GM10266 (cell line): Measurements from ENCODE around the gene NRXN3.

Experiments used
- DNase-seq: peaks from one replicate; pipeline ENCODE4 v3.0.0; 2012; ENCODE audit errors: extremely low spot score
- TF ChIP-seq, protein P1 (sequence below): IDR thresholded peaks from 2 replicates; pipeline ENCODE4 v1.5.1; 2012; ENCODE audit warnings: mild to moderate bottlenecking, low read depth; ENCODE audit not compliant: control insufficient read depth, insufficient read depth; ENCODE audit errors: missing control alignments

Gene NRXN3

DNA sequence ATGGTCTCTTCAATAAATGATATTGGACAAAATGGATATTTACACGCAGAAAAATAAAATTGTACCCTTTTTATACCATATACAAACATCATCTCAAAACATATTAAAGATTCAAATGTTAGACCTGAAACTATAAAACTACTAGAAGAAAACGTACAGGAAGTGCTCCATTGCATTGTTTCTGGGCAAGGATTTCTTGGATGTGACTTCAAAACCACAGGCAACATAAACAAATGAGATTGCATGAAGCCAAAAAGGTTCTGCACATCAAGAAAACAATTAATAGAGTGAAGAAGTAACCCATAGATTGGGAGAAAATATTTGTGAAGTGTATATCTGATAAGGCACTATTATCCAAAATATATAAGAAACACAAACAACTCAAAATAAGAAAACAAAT is 812.4 kb downstream of the NRXN3 start:
- TF ChIP-seq, protein P1, sequence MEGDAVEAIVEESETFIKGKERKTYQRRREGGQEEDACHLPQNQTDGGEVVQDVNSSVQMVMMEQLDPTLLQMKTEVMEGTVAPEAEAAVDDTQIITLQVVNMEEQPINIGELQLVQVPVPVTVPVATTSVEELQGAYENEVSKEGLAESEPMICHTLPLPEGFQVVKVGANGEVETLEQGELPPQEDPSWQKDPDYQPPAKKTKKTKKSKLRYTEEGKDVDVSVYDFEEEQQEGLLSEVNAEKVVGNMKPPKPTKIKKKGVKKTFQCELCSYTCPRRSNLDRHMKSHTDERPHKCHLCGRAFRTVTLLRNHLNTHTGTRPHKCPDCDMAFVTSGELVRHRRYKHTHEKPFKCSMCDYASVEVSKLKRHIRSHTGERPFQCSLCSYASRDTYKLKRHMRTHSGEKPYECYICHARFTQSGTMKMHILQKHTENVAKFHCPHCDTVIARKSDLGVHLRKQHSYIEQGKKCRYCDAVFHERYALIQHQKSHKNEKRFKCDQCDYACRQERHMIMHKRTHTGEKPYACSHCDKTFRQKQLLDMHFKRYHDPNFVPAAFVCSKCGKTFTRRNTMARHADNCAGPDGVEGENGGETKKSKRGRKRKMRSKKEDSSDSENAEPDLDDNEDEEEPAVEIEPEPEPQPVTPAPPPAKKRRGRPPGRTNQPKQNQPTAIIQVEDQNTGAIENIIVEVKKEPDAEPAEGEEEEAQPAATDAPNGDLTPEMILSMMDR = no peak
- DNase-seq = no peak

DNA sequence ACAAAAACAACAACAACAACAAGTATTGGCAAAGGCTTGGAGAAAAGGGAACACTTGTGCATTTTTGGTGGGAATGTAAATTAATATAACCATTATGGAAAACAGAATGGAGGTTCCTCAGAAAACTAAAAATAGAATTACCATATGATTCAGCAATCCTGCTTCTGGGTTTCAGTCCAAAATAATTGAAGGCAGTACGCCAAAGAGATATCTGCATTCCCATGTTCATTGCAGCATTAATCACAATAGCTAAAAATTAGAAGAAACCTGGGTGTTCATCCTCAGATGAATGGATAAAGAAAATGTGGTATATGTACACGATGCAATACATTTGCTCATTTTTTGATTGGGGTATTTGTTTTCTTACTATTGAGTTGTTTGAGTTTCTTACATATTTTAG is 813.0 kb downstream of the NRXN3 start:
- TF ChIP-seq, protein P1 = no peak
- DNase-seq = no peak

DNA sequence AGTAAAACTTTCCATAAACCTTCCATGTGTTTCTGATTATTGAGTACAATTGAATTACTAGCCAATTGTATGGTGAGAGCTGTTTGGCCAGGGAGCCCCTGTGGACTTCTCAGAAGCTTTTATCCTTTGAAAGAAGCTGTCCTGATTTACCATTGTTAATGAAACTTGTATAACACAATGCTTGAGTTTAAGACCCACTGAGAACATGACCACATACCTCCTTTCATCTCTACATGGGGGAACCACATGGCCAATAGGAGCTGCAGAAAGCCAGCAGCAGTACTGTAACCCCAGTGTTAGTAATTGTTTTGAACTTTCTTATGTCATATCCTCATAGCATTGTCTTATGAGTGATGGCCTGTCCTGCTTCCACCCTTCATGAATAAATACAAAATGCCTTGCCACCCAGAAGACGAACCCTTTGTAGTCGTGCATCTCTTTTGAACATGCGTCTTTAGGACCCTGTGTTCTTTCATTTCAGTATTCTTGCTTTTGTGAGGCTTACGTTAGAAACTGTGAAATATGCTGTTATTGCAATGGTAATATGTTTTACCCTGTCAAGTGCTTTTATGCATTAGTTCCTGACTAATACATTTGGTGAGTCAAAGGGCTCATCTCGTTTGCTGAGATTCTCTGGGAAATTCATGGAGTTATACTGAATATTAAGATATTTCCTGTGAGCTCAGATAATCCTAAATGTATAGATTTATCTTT is 815.7 kb downstream of the NRXN3 start:
- no peak for DNase-seq
- TF ChIP-seq, protein P1 = no peak

DNA sequence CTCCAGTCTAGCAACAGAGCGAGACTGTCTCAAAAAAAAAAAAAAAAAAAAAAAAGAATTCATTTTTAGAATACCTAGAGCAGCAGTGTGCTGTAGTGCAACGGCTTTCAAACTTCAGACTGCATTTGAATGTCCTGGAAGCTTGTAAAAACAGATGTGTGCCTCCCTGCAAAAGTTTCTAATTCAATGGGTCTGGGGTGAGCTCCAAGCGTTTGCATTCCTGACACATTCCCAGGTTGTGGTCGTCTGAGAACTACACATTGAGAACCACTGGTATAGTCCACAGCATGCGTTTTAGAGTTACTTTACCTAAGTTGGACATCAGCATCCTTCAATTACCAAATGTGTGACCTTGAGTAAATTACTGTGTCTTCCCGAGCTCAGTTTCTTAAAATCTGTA is 816.8 kb downstream of the NRXN3 start:
- no peak for DNase-seq
- TF ChIP-seq, protein P1 = no peak

DNA sequence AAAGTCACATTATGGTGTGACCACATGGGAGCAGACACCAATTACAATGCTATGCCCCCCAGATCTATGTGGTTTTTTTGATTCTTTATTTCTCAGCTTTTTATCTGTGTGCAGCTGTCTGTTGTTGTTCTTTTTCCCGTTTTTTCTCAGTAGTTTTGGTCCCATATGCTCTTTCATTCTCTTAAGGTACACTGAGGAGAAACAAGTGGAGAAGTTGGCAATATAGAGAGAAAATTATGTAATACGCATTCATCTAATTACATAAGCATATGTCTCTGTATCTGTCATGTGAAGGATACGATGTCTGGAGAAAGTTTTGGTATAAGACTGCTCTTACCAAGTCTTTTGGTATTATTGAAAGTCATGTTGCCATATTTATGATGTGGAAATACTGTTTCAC is 819.0 kb downstream of the NRXN3 start:
- TF ChIP-seq, protein P1 = no peak
- DNase-seq = no peak

DNA sequence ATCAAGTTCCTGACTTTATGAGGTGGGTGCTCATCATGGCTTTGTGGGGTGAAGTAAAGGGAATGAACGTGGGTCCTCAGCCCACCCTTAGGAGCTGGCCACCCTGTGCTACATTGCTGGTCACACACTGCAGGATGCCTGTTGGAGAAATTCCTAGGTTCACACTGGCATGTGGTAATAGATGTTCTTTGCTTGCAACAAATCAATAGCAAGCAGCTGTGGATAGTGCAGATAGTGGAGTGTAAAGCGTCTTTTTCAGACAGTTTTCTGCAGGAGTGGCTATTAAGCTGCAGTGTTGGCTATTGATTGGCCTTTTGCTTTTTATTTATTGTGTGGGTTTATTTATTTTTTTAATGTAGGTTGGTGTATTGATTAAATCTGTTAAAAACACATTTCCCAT is 822.7 kb downstream of the NRXN3 start:
- no peak for DNase-seq
- TF ChIP-seq, protein P1 = no peak

DNA sequence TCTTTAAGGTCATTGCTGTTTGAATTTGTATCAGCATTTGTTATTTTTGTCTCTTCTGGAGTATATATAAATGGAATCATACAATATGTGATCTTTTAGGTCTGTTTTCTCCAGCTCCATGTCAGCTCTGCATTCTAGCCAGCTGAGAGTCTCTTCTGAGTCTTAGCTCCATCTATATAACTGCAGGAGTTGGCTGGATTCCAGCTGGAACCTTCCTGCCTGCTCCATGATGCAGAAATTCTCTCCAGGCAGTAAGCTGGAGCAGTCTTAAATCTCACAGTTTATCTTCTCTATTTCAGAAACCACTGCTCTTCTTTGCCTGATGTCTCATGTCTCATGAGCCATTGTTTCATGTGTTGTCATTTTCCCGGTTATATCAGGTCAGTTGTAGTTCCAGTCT is 827.6 kb downstream of the NRXN3 start:
- no peak for DNase-seq
- TF ChIP-seq, protein P1 = no peak
